ENCODE results near the gene GRB10.

GRCh38 chr7:50795831-50796230, 13.1 kb upstream of the GRB10 start:
- TF ChIP-seq POLR2A (IDR thresholded peaks at IDR 0.05; ENCODE audit: low read length) (no peak), GATA1 (IDR thresholded peaks at IDR 0.05; ENCODE audit: low read depth, low read length) (no peak)

All from erythroblast (primary cell).